HG03060 (cell line): ENCODE results near the gene ZNF800.

Experiments
- ATAC-seq: cut with Tn5 transposase; IDR thresholded peaks from one replicate; pipeline ENCODE4 v1.9.1; 2021; ENCODE audit warnings: low read depth, moderate number of reproducible peaks; ENCODE audit not compliant: unreplicated experiment

The ZNF800 gene

DNA sequence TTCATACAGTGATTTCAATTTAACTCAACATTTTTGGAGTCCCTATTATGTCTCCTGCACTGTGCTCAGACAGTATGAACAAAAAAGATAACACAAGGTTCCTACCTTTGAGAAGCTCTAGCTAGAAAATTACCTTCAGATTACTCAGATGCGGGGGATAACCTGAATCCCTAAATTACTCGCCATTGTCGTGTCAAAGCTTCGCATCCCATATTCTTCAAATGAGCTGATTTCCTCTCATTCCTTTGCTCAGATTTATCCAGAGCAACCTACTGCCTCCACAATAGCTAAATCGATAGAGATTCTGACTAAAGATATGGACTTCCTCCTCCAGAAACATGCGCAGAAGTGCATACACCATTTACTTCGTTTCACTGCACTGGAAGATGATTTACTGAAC, 42.6 kb downstream of the ZNF800 start:
- ATAC-seq: no peak

DNA sequence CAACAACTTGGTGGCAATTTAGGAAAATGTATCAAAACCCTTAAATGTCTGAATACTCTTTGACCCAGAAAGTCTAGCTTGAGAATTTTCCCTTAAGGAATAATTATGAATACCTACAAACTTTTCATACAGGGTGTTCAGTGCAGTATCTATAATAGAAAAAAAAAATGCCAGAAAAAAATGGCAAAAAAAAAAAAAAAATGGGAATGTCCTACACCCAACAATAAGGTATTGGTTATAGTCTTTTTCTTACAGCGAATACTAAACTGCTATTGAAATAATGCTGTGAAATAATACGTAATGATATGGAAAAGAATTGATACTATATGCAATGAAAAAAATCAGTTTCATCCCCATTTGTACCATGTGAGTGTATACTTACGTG, 44.3 kb downstream of the ZNF800 start:
- no peak for ATAC-seq

DNA sequence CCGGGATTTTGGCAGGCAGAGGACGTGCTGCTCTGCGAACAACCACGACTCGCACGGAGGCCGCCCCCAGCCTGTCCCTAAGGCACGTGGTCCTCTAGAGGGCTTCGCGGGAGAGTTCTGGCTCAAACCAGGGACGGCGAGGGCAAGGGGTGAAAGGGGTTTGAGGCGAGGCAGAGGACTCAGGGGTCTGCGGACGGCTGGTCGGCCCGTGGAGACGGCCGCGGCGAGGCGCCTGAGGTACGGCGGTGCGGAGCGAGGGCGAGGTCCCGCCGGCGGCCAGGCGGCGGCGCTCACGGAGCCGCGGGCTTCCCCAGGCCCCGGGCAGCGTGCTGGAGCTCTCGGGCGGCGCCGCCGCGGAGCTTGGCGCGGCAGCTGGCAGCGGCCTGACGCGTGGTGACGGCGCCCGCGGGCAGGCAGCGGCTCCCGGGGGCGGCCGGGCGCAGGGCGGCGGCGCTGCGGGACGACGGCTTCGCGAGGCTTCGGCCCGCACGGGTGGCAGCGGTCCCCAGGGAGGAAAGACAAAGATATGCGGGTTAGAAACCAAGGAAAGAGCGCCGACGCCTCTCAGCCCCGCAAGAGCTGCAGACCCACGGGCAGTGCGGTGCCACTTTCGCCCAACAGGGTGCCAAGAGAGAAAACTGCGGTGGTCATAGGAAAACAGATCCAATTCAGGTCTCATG, 44.8 kb downstream of the ZNF800 start:
- ATAC-seq: no peak

DNA sequence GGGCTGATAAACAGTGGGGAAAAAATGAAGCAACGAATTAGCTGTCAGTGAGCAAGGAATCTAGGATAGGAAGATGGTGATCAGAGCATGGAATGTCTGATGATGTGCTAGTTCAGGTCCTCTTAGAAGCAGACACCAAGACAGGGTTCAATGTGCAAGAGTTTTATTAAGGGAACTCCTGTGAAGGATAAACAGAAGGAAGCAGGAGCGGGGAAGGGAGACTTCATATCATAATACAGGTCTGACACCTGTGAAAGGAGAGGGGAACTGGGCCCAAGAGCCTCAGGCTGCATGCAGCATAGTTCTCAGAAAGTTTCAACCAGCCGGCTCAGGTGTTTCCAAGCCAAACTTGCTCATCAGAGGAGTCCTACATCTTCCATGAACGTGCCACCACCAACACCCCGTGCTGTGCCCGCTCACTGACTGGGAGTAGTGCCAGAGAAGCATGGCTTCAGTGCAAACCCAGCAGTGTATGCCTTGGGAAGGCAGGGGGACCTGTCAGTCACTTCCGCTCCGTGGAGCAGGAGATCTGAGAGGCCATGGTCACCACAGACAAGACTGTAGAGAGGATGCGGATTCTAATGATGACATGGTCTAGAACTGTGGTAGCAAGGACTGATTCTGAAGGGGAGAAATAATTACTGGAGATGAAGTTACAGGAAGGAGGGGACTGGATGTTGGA, 45.8 kb downstream of the ZNF800 start:
- ATAC-seq: no peak

DNA sequence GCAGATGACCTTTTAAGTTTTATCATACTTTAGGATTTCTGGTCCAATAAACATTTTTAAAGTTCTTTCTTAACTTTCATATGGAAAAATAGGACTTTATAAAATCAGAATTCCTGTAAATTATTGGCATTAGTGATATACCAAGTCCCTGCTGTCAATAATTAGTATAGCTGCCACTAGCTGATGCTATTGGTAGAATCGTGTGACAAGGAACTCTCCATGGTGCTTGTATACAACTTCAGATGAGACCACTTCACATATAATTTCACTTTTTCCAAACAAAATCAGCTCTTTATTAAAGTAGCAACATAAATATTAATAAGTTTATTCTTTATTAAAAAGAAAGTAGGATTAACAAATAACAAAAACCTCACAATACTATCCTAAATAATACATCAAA, 49.9 kb downstream of the ZNF800 start:
- ATAC-seq: no peak

DNA sequence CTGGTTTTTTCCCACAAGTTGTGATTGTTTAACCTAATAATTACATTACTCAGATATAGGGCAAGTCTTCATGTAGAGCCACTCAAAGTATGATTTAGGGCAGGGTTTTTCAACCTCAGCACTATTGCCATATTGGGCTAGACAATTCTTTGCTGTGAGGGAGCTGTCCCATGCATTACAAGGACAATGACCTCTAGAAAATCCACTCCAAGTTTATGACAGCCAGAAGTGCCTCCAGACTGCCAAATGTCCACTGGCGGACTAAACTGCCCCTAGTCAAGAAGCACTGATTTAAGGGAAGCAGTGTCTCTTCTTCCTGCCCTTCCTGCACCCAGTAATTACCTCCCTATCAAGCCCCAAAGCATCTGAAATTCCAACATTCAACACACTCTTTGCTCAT, 54.4 kb downstream of the ZNF800 start:
- no peak for ATAC-seq

DNA sequence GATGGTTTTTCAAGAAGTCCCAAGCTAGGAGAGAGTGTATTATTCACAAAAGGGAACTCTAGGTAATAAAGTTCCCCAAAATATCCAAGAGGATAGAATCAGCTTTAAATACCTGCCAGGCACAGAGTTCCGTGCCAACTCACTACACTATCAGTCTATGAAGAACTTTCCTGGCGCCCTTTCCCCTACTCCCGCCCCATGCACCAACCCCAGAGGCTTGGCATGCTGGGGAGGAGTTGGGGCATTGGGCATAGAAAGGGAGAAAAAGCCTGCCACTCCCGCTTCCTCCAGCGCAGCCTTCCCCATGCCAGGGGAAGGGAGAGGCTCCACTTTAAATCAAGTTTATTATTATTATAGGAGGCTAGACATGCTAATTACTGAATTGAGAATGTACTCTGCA, 54.9 kb downstream of the ZNF800 start:
- ATAC-seq: no peak

DNA sequence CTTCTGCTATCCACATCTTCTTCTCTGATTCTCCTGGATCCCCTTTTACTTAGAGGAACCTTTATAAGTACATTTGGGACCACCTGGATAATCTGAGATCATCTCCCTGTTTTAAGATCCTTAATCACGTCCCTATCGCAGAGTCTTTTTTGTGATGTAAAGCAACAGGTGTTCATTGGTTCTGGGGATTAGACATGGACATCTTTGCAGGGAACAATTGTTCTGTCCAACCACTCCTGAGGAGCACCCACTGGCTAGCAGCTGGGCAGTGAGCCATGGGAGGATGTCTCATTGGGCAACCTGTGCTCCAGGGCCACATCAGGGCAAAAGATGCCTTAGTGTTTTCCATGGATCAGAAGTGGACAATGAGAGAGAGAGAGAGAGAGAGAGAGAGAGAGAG, 56.0 kb downstream of the ZNF800 start:
- no peak for ATAC-seq

DNA sequence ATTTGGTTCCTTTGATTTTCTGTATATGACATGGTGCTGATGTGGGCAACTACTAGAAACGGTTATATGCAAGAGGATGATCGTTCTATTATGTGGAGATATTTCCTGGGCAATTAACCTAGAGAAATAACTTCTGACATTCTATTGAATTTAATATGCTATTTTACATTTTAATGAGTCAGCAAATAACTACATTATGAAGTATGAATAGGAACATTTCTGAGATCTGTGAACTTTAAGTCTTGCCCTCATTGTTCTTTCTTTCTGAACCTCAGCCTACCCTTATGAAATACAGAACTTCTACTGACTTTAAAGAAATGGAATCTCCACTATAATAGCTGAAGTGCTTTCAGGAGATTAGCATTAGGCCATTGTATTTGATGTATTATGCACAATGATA, 59.6 kb downstream of the ZNF800 start:
- ATAC-seq: no peak

DNA sequence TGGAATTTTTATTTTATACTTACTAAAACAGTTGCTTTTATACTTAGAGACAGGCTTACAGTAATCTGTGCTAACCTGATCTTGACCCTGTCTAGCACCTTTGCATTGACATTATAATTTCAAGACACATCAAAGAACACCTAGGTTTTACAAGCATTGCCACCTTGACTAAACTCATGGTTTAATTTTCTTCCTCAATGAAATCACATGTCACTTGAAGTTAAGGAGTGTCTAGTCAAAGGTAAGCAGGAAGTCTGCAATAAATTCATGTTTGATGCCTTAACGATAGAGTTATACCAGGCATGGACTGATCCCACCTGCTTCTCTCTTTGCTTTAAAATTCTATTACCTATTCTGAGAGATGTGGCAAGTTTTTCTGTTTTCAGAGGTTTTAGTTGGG, 62.4 kb downstream of the ZNF800 start:
- no peak for ATAC-seq

DNA sequence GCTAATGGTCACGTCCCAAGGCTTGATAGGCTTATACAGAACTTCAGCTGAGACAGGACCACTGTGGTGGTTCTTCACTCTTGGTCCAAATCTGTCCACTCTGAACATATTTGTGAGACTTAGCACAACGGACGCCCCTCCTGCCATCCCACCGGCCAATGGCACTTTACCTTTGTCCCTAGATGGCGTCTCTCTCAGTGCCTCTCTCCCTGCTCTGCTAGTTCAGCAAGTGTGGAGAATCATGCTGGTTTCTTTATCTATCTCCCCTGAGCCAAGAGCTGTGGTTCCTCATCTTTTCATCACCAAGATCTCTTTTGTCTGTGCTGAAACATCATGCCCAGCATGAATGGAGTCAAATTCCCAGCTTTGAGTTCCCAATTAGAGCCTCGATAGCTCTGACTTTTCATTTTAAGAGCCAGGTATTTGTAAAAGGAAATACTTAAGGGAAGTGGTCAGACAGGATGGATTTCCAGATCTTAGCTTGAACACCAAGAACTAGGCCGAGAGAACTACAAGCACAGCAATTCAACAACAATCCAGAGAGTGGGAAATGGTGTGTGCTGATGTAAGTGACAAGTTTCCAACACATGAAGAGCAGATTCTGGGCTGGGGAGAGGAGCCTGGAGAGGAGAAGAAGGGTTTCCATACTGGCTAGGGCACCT, 69.5 kb downstream of the ZNF800 start:
- no peak for ATAC-seq

DNA sequence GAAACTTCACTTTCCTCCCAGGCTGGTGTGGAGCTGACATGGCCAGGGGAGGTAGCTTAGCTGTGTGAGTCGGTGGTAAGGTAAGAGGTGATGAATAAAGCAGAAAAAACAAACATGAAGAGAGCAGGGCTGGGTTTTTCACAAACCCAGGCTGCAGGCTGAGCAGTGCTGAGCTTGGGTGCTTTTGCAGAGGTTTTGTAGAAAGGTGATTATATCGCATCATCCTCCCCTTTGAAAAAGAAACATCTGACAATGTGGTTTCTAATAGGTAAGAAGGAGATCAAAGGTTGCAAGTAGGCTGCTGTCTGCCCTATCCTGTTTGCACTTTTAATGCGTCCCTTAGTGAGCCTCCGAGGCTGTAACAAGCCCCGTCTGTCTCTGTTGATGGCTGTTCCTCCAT, 70.2 kb downstream of the ZNF800 start:
- no peak for ATAC-seq

DNA sequence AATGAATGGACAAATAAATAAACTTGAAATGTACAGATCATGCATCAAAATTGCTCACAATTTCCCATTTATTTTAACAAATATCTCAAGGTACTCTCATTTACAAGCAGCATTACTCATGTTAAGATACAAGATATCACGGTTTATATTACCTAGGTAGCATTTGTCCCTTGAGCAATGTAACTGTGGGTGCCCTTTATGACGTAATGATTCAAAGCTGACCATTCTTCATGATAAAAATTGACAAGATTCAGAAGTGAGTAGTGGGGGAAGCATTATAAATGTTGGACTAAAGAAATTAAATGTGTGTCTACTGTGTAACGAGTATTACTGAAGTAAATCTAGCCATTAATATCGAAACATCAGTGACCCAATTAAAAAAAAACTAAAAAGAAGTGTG, 71.5 kb downstream of the ZNF800 start:
- ATAC-seq: no peak
